ENCODE measurements around the gene ARHGEF37. TPM values are rescaled to one million over a fixed set of nuclear protein-coding genes. Genes with fewer than 3 reads are reported as not detected.

The ARHGEF37 gene
- total and polyA plus RNA-seq, 9 of the 15 experiments (the other 6 are each of a cell fraction or from before 2014, with no cell fraction given): 0.01 to 0.27 (median 0.05) TPM

DNA sequence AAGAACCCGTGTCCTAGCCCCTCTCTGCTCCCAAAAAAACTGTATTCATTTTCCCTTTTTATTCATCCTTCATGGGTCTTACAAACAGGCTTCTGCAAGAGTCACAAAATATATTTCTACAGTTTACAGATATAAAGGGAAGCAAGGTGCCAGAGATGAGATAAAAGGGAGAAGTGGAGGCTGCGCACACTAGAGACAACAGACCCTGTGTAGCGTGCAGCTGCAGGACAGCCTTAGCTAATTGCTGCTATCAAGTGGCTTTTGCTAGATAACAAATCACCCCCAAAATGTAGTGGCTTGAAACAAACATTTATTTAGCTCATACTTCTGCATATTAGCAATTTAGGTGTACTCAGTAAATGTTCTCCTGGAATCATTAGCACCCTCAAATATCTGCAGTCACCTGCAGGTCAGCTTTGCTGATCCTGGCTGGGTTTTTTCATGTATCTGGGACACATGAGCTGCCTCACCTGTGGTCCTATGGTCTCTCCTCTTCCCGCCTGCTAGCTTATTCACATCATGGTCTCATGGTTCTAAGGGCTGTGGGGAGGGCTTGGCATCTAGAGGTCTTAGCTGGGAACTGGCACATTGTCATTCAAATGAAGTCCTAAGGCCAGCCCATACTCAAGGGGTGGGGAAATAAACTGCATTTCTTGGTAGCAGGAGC, 29.4 kb downstream of the ARHGEF37 start (continued):
- TF ChIP-seq BHLHE40 (IDR thresholded peaks at IDR 0.05; ENCODE audit: low read length) (no peak), THAP7 (CRISPR knock-in tag; IDR thresholded peaks at IDR 0.05) (no peak), TCF7L2 (IDR thresholded peaks at IDR 0.05; ENCODE audit: low read depth, low read length) (no peak), ZNF140 (CRISPR knock-in tag; IDR thresholded peaks at IDR 0.05) (no peak), ZNF75A (CRISPR knock-in tag; IDR thresholded peaks at IDR 0.05) (no peak), CTCFL (IDR thresholded peaks at IDR 0.05; ENCODE audit: borderline replicate concordance, insufficient read depth, low read depth, low read length, poor library complexity, severe bottlenecking) (no peak), EGR1 (conservative IDR thresholded peaks at IDR 0.05) (no peak), GABPB2 (CRISPR knock-in tag; conservative IDR thresholded peaks at IDR 0.05) (no peak)

DNA sequence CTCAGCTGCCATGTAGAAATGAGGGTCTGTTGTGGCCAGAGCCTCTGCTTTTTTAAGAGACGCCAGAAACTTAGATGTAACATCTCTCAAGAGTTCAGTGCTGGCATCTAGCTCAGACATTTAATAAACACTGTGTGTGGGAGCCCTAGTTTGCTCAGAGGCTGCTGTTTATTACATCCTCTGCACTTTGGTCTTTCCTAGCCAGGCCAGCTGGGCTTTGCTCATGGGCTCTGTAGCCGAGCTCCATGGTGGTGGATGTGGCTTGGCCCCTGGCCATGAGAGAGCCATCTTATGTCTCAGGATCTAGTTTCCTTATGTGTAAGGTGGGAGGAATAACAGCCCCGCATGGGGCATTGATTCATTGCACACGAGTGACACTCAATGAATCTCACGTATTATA, 30.0 kb downstream of the ARHGEF37 start:
- Histone ChIP-seq H3K79me2 (ENCODE audit: control insufficient read depth, insufficient read depth, low read length) (no peaks in the 10 kb centered on the region), H3K36me3 (ENCODE audit: control insufficient read depth, insufficient read depth, low read length) (no peaks in the 10 kb centered on the region), H3K27ac (ENCODE audit: extremely low read depth, low read depth, low read length) (no peak overlapping the region), H4K20me1 (replicated peaks; ENCODE audit: control insufficient read depth, insufficient read depth, low read length) (no peaks in the 10 kb centered on the region), H3K27me3 (ENCODE audit: control insufficient read depth in 2 of 2, insufficient read depth in 2 of 2, low read length in 2 of 2) (no peaks in the 10 kb centered on the region), H3K9ac (ENCODE audit: insufficient read depth in 1 of 2, low read depth in 2 of 2, low read length in 2 of 2) (no peak overlapping the region), H2AFZ (ENCODE audit: low read depth, low read length) (no peak overlapping the region), H3K9me3 (replicated peaks; ENCODE audit: control insufficient read depth, insufficient read depth, low read depth, low read length) (peaks cover 9% of the 10 kb centered on the region), H3K9me1 (ENCODE audit: control insufficient read depth, insufficient read depth, low read length) (no peaks in the 10 kb centered on the region), H3K4me1 (replicated peaks in 1 of 2; ENCODE audit: control insufficient read depth in 2 of 2, insufficient read depth in 2 of 2, low read length in 2 of 2) (peaks cover 10 to 13% of the 10 kb centered on the region in 2 experiments; a peak in 4 of 5 replicates), H3K4me3 (no peak overlapping the region), H3K4me2 (ENCODE audit: insufficient read depth, low read length) (no peak overlapping the region)
- 69% methylated on average over 5 of the region's 5 CpGs for WGBS (ENCODE audit: insufficient coverage, low coverage, missing lambda C conversion rate)
- DNase-seq (ENCODE audit: extremely low read depth in 1 of 4, low spot score in 3 of 4) (no peak), FAIRE-seq (no peak), ATAC-seq (no peak)
- intact Hi-C loops (cut with micrococcal nuclease): no loop called here
- no TSS peak for BruUV-seq (replicated peaks)
- ChIA-PET CTCF (ENCODE audit: low intra/inter-chr PET ratio) (no interaction called here), POLR2A (interaction anchor here (0.5 to 1.9 kb wide), 3 partner anchors 89 to 237 kb away, joined by 3 to 4 read pairs (median 3); no protein-coding TSS in a partner anchor)
- TF ChIP-seq RBM15 (IDR thresholded peaks at IDR 0.05; ENCODE audit: insufficient read depth, low read length): no peak
- in situ Hi-C loops (cut with MboI): no loop called here

Data from K562 (cell line).